AG04449 (cell line): ENCODE measurements around the gene TK1.

ENCODE experiments used
- CTCF ChIA-PET: fragments of 350-600 bp; formaldehyde crosslinking; extraction: SDS; loops from one replicate; lab custom pipeline; 2021; ENCODE audit warnings: antibody characterized with exemption; lab: Yijun Ruan, JAX
- POLR2A ChIA-PET: fragments of 400-600, 350-600 bp; formaldehyde crosslinking; extraction: SDS; loops from one replicate; lab custom pipeline; 2020; ENCODE audit warnings: antibody characterized with exemption, inconsistent platforms; lab: Yijun Ruan, JAX
- DNase-seq: peaks from one replicate; pipeline ENCODE4 v3.0.0-alpha.2; 2010; ENCODE audit warnings: low read depth, low spot score
- H3K4me3 ChIP-seq: 2 replicates; pipeline ENCODE4 v1.5.1; 2011; ENCODE audit warnings: low read depth, mild to moderate bottlenecking, control low read depth, low read length
- CTCF ChIP-seq: IDR thresholded peaks from one replicate; pipeline ENCODE4 v1.5.1; 2011; ENCODE audit warnings: mild to moderate bottlenecking, moderate library complexity, low read length, control low read depth, inconsistent platforms; ENCODE audit not compliant: insufficient read depth; ENCODE audit errors: missing control alignments

The TK1 gene

GRCh38 chr17:78130090-78130436 is 56.8 kb downstream of the TK1 start:
- no peak for TF ChIP-seq CTCF
- CTCF ChIA-PET = interaction anchor here (0.8 to 3.6 kb wide), 4 partner anchors 16 to 111 kb away, joined by 3 to 13 read pairs (median 4); no protein-coding TSS in a partner anchor
- no peak overlapping the region for H3K4me3 ChIP-seq
- no peak for DNase-seq
- POLR2A ChIA-PET = no interaction called here

DNA sequence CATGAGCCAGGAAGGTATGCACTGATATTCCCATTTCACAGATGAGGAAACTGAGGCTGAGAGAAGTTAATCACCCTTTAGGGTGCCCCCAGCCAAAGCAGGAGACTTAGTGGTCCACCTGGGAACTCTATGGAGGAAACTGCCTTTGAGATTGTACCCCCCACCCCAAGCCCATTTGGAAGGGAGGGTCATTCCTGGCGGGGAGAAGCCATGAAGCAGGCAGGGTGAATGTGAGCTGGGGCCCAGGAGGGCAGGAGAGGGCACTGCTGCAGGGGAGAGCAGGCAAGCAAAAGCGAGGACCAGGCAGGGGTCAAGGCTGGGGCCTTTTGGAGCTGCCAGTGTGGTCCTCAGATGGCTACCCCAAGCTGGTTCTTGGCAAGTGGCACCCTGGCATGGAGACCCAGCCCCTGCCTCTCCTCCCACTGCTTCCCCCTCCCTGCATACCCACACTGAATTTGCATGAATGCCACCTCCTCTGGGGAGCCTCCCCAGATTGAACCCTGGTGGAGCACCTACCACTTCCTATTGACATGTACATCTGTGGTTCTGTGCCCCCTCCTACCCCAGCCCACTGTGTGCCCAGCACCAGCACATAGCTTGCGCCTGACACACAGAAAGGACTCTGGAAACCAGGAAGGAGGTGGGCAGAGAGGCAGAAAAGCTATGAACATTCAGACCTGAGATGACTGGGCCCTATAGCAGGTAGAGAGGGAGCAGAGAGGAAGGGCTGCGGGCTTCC is 57.3 kb downstream of the TK1 start:
- H3K4me3 ChIP-seq = no peak overlapping the region
- CTCF ChIA-PET = interaction anchor here (0.8 to 3.6 kb wide), 4 partner anchors 16 to 110 kb away, joined by 3 to 13 read pairs (median 4); no protein-coding TSS in a partner anchor
- POLR2A ChIA-PET = no interaction called here
- no peak for TF ChIP-seq CTCF
- DNase-seq = no peak

GRCh38 chr17:78128551-78129350 is 58.1 kb downstream of the TK1 start, which contains the start of gene TMC6:
TMC6 (minus strand) TSS chr17:78128755; CDS start chr17:78126832, 1,923 bp downstream.
- peak within 1 kb of the TSS; percentile 52 for H3K4me3 ChIP-seq
- CTCF ChIA-PET = interaction anchor here (1.6 to 3.6 kb wide), 3 partner anchors 15 to 122 kb away, joined by 6 to 13 read pairs (median 8); partner anchors contain the start of gene TK1
- no peak for DNase-seq
- POLR2A ChIA-PET = no interaction called here
- TF ChIP-seq CTCF = no peak

GRCh38 chr17:78127888-78128550 is 58.8 kb downstream of the TK1 start:
- H3K4me3 ChIP-seq = peak overlapping the region; percentile 52
- ChIA-PET POLR2A (no interaction called here), CTCF (interaction anchor here (1.6 to 7.5 kb wide), 3 partner anchors 15 to 123 kb away, joined by 6 to 43 read pairs (median 8); partner anchors contain the start of gene TK1)
- no peak for DNase-seq
- TF ChIP-seq CTCF = no peak

DNA sequence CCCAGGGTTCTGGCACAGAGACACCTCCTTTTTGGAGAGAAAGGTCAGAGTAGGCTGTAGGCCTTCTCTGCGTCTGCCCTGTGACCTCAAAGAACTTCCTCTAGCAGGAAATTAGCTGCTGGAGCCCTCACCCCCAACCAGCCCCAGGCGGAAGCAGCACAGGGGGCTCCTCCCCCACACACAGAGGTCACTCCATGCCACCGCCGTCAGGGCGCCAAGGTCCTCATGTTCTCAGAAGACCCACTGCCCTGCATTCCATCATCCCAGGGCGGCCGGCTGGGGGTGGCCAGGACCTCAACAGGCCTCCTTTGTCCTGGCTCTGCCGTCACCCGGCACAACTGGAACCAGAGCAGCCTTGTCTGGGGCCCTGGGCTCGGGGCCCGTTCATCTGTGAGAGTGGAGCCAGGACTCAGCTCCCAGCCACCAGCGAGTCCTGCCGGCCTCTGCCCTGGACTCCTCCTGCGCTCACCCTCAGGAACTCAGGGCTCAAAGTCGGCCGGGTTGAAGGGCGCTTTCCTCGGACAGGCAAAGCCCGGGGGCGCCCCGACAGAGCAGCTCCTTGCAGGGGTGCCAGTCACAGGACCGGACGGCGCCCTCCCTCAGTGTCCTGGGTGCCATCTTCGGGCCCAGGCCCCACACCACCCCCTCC is 59.5 kb downstream of the TK1 start:
- TF ChIP-seq CTCF = no peak
- POLR2A ChIA-PET = no interaction called here
- DNase-seq = no peak
- H3K4me3 ChIP-seq = no peak overlapping the region; the same call in 1 of the 2 replicates
- CTCF ChIA-PET = interaction anchor here (0.6 to 7.5 kb wide), 5 partner anchors 9 to 123 kb away, joined by 3 to 43 read pairs (median 6); partner anchors contain the start of gene TK1
